WTC11 (cell line): ENCODE measurements around the gene TMED10.

ENCODE experiments used
- FOXK1 ChIP-seq: sonication (generic); formaldehyde crosslinking; IDR thresholded peaks from 2 replicates; pipeline ENCODE4 v1.8.0; 2022; ENCODE audit warnings: mild to moderate bottlenecking, moderate library complexity, missing genetic modification reagents
- KAT7 ChIP-seq: sonication (generic); formaldehyde crosslinking; IDR thresholded peaks from 2 replicates; pipeline ENCODE4 v1.8.1; 2023; ENCODE audit warnings: missing genetic modification reagents, mild to moderate bottlenecking, borderline replicate concordance
- NR3C1 ChIP-seq: sonication (generic); formaldehyde crosslinking; conservative IDR thresholded peaks from 2 replicates; pipeline ENCODE4 v1.8.1; 2023; ENCODE audit warnings: low read depth, mild to moderate bottlenecking, missing genetic modification reagents
- RELA ChIP-seq: sonication (generic); formaldehyde crosslinking; IDR thresholded peaks from 2 replicates; pipeline ENCODE4 v1.8.1; 2022; ENCODE audit warnings: missing genetic modification reagents, mild to moderate bottlenecking, borderline replicate concordance
- ZNF219 ChIP-seq: sonication (generic); formaldehyde crosslinking; IDR thresholded peaks from 2 replicates; pipeline ENCODE4 v1.8.0; 2023; ENCODE audit warnings: missing genetic modification reagents, mild to moderate bottlenecking, borderline replicate concordance
- TF ChIP-seq, protein P1 (sequence below): fragments of 200-600 bp; IDR thresholded peaks from 2 replicates; pipeline ENCODE4 v1.8.0; 2022; ENCODE audit warnings: antibody characterized with exemption
- TF ChIP-seq, protein P2 (sequence below): sonication (generic); formaldehyde crosslinking; conservative IDR thresholded peaks from 2 replicates; pipeline ENCODE4 v1.8.1; 2022; ENCODE audit warnings: mild to moderate bottlenecking, missing genetic modification reagents
- TF ChIP-seq, protein P3 (sequence below): sonication (generic); formaldehyde crosslinking; IDR thresholded peaks from 2 replicates; pipeline ENCODE4 v1.8.1; 2023; ENCODE audit warnings: mild to moderate bottlenecking, missing genetic modification reagents, moderate library complexity
- TF ChIP-seq, protein P4 (sequence below): sonication (generic); formaldehyde crosslinking; IDR thresholded peaks from 2 replicates; pipeline ENCODE4 v1.8.1; 2023; ENCODE audit warnings: mild to moderate bottlenecking, missing genetic modification reagents, moderate library complexity
- TF ChIP-seq, protein P5 (sequence below): sonication (generic); formaldehyde crosslinking; IDR thresholded peaks from 2 replicates; pipeline ENCODE4 v1.8.0; 2022; ENCODE audit warnings: mild to moderate bottlenecking, missing genetic modification reagents

DNA sequence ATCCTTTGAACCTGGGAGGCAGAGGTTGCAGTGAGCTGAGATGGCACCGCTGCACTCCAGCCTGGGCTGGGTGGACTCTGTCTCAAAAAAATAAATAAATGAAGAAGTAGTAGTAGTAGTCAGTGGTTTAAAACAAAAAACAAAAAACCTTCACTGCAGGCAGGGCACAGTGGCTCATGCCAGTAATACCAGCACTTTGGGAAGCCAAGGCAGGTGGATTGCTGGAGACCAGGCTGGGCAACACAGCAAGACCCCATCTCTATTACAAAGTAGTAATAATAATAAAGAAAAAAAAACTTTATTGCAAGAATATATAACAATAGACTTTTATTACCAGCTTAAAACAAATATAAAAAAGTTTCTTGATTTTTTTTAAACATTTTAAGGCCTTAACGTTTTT is 35.8 kb downstream of the TMED10 start:
- TF ChIP-seq, protein P1, sequence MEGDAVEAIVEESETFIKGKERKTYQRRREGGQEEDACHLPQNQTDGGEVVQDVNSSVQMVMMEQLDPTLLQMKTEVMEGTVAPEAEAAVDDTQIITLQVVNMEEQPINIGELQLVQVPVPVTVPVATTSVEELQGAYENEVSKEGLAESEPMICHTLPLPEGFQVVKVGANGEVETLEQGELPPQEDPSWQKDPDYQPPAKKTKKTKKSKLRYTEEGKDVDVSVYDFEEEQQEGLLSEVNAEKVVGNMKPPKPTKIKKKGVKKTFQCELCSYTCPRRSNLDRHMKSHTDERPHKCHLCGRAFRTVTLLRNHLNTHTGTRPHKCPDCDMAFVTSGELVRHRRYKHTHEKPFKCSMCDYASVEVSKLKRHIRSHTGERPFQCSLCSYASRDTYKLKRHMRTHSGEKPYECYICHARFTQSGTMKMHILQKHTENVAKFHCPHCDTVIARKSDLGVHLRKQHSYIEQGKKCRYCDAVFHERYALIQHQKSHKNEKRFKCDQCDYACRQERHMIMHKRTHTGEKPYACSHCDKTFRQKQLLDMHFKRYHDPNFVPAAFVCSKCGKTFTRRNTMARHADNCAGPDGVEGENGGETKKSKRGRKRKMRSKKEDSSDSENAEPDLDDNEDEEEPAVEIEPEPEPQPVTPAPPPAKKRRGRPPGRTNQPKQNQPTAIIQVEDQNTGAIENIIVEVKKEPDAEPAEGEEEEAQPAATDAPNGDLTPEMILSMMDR = no peak
- TF ChIP-seq NR3C1 (CRISPR knock-in tag) = no peak
- no peak for TF ChIP-seq ZNF219
- TF ChIP-seq, protein P2, sequence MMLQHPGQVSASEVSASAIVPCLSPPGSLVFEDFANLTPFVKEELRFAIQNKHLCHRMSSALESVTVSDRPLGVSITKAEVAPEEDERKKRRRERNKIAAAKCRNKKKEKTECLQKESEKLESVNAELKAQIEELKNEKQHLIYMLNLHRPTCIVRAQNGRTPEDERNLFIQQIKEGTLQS (CRISPR knock-in tag) = no peak
- no peak for TF ChIP-seq FOXK1
- TF ChIP-seq, protein P3, sequence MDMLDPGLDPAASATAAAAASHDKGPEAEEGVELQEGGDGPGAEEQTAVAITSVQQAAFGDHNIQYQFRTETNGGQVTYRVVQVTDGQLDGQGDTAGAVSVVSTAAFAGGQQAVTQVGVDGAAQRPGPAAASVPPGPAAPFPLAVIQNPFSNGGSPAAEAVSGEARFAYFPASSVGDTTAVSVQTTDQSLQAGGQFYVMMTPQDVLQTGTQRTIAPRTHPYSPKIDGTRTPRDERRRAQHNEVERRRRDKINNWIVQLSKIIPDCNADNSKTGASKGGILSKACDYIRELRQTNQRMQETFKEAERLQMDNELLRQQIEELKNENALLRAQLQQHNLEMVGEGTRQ (CRISPR knock-in tag) = no peak
- TF ChIP-seq, protein P4, sequence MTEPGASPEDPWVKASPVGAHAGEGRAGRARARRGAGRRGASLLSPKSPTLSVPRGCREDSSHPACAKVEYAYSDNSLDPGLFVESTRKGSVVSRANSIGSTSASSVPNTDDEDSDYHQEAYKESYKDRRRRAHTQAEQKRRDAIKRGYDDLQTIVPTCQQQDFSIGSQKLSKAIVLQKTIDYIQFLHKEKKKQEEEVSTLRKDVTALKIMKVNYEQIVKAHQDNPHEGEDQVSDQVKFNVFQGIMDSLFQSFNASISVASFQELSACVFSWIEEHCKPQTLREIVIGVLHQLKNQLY (CRISPR knock-in tag) = no peak
- TF ChIP-seq, protein P5, sequence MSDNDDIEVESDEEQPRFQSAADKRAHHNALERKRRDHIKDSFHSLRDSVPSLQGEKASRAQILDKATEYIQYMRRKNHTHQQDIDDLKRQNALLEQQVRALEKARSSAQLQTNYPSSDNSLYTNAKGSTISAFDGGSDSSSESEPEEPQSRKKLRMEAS (CRISPR knock-in tag) = no peak
- TF ChIP-seq RELA (CRISPR knock-in tag) = no peak
- TF ChIP-seq KAT7 (CRISPR knock-in tag) = no peak
